Coronary artery (tissue), 2 donors: ENCODE data around the gene SENP1.

ENCODE experiments used
- DNase-seq: peaks from one replicate; pipeline ENCODE4 v3.0.0-alpha.2; 2017; ENCODE audit warnings: low spot score
- H3K27ac ChIP-seq, 2 donors: fragments of 200-600 bp; sonication (generic); one replicate each; pipeline ENCODE4 v1.5.1; 2016 to 2019
- H3K4me3 ChIP-seq: fragments of 200-600 bp; sonication (generic); 2 replicates; pipeline ENCODE4 v1.5.1; 2016; ENCODE audit warnings: mild to moderate bottlenecking, moderate library complexity
- TF ChIP-seq, protein P1 (sequence below): fragments of 200-600 bp; sonication (generic); IDR thresholded peaks from one replicate; pipeline ENCODE4 v1.5.1; 2019; ENCODE audit warnings: antibody characterized with exemption

SENP1 gene

GRCh38 chr12:48058771-48059170, 47.1 kb downstream of the SENP1 start:
- Histone ChIP-seq H3K27ac (no peak overlapping the region), H3K4me3 (no peak overlapping the region)
- TF ChIP-seq, protein P1, sequence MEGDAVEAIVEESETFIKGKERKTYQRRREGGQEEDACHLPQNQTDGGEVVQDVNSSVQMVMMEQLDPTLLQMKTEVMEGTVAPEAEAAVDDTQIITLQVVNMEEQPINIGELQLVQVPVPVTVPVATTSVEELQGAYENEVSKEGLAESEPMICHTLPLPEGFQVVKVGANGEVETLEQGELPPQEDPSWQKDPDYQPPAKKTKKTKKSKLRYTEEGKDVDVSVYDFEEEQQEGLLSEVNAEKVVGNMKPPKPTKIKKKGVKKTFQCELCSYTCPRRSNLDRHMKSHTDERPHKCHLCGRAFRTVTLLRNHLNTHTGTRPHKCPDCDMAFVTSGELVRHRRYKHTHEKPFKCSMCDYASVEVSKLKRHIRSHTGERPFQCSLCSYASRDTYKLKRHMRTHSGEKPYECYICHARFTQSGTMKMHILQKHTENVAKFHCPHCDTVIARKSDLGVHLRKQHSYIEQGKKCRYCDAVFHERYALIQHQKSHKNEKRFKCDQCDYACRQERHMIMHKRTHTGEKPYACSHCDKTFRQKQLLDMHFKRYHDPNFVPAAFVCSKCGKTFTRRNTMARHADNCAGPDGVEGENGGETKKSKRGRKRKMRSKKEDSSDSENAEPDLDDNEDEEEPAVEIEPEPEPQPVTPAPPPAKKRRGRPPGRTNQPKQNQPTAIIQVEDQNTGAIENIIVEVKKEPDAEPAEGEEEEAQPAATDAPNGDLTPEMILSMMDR, result no peak
- no peak for DNase-seq

- TF ChIP-seq, protein P1, result no peak
- DNase-seq, result no peak
- Histone ChIP-seq H3K27ac (no peak overlapping the region), H3K4me3 (no peak overlapping the region)
Measured at GRCh38 chr12:48054955-48055821, 50.7 kb downstream of the SENP1 start.

DNA sequence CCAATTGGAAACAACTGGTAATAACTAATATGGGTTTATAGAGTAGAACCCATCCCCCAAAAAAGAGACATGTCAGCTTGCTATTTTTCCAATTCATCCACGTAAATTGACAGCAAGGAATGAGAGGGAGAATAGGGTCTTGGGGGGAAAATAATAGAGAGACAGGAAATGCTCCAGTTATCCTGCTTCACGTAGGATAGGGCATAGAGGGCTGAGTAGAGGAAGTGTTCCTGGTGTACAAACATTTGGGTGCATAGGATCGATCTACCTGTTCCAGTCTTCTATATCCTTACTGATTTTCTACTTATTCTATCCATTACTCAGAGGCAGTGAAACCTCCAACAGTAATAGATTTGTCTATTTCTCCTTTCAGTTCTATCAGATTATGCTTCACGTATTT, 52.0 kb downstream of the SENP1 start:
- no peak overlapping the region for H3K4me3 ChIP-seq
- no peak for DNase-seq
- TF ChIP-seq, protein P1, result no peak
- no peak overlapping the region for H3K27ac ChIP-seq

DNA sequence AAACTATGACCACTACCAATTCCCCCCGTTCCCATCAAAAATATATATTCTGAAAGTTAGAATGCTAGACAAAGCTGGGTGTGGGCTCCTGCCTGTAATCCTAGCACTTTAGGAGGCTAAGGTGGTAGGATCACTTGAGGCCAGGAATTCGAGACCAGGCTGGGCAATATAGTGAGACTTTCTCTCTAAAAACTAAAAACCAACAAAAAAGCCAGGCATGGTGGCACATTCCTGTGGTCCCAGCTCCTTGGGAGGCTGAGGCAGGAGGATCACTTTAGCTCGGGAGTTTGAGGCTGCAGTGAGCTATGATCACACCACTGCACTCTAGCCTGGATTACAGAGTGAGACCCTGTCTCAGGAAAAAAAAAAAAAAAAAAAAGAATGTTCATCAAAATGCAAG, 52.8 kb downstream of the SENP1 start:
- no peak for DNase-seq
- Histone ChIP-seq H3K4me3 (no peak overlapping the region), H3K27ac (no peak overlapping the region)
- TF ChIP-seq, protein P1, result no peak

DNA sequence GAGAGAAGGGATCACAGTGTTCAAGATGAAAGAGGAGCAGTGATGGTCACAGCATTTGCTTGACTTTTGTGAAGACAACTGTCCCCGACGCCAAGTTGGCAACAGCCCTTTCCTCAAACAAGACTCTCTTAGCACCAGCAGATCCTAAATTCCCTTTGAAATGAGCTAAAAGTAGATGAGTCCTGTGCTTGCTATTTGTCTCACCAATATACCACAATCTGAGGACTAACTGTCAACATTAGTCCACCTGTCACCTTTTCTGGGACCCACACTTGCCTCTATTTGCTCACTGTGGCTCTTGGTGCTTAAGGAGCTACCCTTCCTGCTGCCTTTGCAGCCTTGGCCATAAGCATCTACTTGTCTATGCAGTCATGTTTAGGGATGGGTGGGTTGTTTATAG, 54.2 kb downstream of the SENP1 start:
- DNase-seq, result no peak

GRCh38 chr12:48050174-48050573, 55.7 kb downstream of the SENP1 start:
- no peak overlapping the region for H3K27ac ChIP-seq
- DNase-seq, result no peak
- TF ChIP-seq, protein P1, result no peak
- no peak overlapping the region for H3K4me3 ChIP-seq

More for the DNA sequence above, 54.2 kb downstream of the SENP1 start:
- TF ChIP-seq, protein P1, result no peak
- H3K27ac ChIP-seq, result no peak overlapping the region
- no peak overlapping the region for H3K4me3 ChIP-seq

GRCh38 chr12:48045965-48046518, 59.8 kb downstream of the SENP1 start:
- Histone ChIP-seq H3K27ac (no peak overlapping the region), H3K4me3 (no peak overlapping the region)
- TF ChIP-seq, protein P1, result no peak
- no peak for DNase-seq
